ENCODE results near the gene MACROD2. TPM values are rescaled to one million over a fixed set of nuclear protein-coding genes. Genes with fewer than 3 reads are reported as not detected.

Gene MACROD2
- total RNA-seq, 1 experiment from 2014 or later = 3.7 TPM

GRCh38 chr20:15949391-15949790 lies 1954.1 kb downstream of the MACROD2 start:
- H3K79me2 ChIP-seq (ENCODE audit: insufficient read depth, low read length) = no peaks in the 10 kb centered on the region
- BruUV-seq (replicated peaks) = no TSS peak
- no peaks in the 10 kb centered on the region for H4K20me1 ChIP-seq (ENCODE audit: insufficient read depth)
- ChIA-PET RAD21 (ENCODE audit: low non-redundant PET in 1 of 2, low total read pairs in 2 of 2, uncharacterized antibody in 2 of 2, unreplicated experiment in 2 of 2) (no interaction called here), POLR2A (no interaction called here), CTCF (no interaction called here)
- no peak for TF ChIP-seq MAX (IDR thresholded peaks at IDR 0.05)
- no peak for TF ChIP-seq CEBPB (IDR thresholded peaks at IDR 0.05; ENCODE audit: low read depth)
- TF ChIP-seq POLR2A (IDR thresholded peaks at IDR 0.05; ENCODE audit: borderline replicate concordance, extremely low read depth, insufficient read depth, insufficient read length) = no peak
- TF ChIP-seq RAD21 (IDR thresholded peaks at IDR 0.05; ENCODE audit: low read depth) = no peak
- no peak for TF ChIP-seq SP1 (IDR thresholded peaks at IDR 0.05; ENCODE audit: low read depth)
- no peak for TF ChIP-seq ATF3 (IDR thresholded peaks at IDR 0.05)
- TF ChIP-seq, protein P1, sequence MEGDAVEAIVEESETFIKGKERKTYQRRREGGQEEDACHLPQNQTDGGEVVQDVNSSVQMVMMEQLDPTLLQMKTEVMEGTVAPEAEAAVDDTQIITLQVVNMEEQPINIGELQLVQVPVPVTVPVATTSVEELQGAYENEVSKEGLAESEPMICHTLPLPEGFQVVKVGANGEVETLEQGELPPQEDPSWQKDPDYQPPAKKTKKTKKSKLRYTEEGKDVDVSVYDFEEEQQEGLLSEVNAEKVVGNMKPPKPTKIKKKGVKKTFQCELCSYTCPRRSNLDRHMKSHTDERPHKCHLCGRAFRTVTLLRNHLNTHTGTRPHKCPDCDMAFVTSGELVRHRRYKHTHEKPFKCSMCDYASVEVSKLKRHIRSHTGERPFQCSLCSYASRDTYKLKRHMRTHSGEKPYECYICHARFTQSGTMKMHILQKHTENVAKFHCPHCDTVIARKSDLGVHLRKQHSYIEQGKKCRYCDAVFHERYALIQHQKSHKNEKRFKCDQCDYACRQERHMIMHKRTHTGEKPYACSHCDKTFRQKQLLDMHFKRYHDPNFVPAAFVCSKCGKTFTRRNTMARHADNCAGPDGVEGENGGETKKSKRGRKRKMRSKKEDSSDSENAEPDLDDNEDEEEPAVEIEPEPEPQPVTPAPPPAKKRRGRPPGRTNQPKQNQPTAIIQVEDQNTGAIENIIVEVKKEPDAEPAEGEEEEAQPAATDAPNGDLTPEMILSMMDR (IDR thresholded peaks at IDR 0.05 in 2 of 3, conservative IDR thresholded peaks at IDR 0.05 in 1 of 3; ENCODE audit: borderline replicate concordance in 1 of 3, insufficient read depth in 1 of 3, low read depth in 2 of 3, low read length in 2 of 3) = no peak
- no peak for TF ChIP-seq FOSL1 (IDR thresholded peaks at IDR 0.05; ENCODE audit: low read depth)
- TF ChIP-seq EZH2 (IDR thresholded peaks at IDR 0.05) = no peak
- no peak for TF ChIP-seq REST (IDR thresholded peaks at IDR 0.05; ENCODE audit: low read depth)
- no peak for TF ChIP-seq YY1 (IDR thresholded peaks at IDR 0.05; ENCODE audit: extremely low read depth, insufficient replicate concordance, low read depth, low read length)
- TF ChIP-seq POLR2AphosphoS5 (IDR thresholded peaks at IDR 0.05; ENCODE audit: low read depth, low read length) = no peak
- no peak for TF ChIP-seq ZNF274 (IDR thresholded peaks at IDR 0.05; ENCODE audit: low read depth, low read length)
- no peak for TF ChIP-seq ZBTB33 (IDR thresholded peaks at IDR 0.05; ENCODE audit: extremely low read depth, insufficient replicate concordance, low read length)
- TF ChIP-seq JUND (IDR thresholded peaks at IDR 0.05) = no peak
- TF ChIP-seq EZH2phosphoT487 (IDR thresholded peaks at IDR 0.05; ENCODE audit: borderline replicate concordance) = no peak
- no peak for TF ChIP-seq SIN3A (IDR thresholded peaks at IDR 0.05; ENCODE audit: low read depth)
- no peak for TF ChIP-seq ELF1 (IDR thresholded peaks at IDR 0.05; ENCODE audit: borderline replicate concordance, low read depth)
- H3K4me1 ChIP-seq (ENCODE audit: control insufficient read depth in 1 of 2, insufficient read depth in 2 of 2, low read length in 2 of 2) = no peaks in the 10 kb centered on the region
- H2AFZ ChIP-seq (ENCODE audit: low read depth, low read length, poor library complexity, severe bottlenecking) = no peak overlapping the region
- ATAC-seq (no peak), DNase-seq (ENCODE audit: low read depth, low spot score) (no peak)
- H3K9ac ChIP-seq (ENCODE audit: low read length) = no peak overlapping the region
- no peak overlapping the region for H3K27ac ChIP-seq (ENCODE audit: low read depth, low read length)
- H3K27me3 ChIP-seq (ENCODE audit: insufficient read depth, low read length) = no peaks in the 10 kb centered on the region
- intact Hi-C loops (cut with micrococcal nuclease) = no loop called here
- H3K9me3 ChIP-seq (ENCODE audit: control insufficient read depth in 1 of 2, insufficient read depth in 1 of 2, low read depth in 1 of 2, low read length in 2 of 2) = peaks cover 5 to 15% of the 10 kb centered on the region in 2 experiments; a peak in 2 of 4 replicates
- no peaks in the 10 kb centered on the region for H3K36me3 ChIP-seq (ENCODE audit: control insufficient read depth in 1 of 2, insufficient read depth in 2 of 2, low read length in 2 of 2)
- no peak overlapping the region for H3K4me2 ChIP-seq (ENCODE audit: low read length)
- H3K4me3 ChIP-seq (replicated peaks in 1 of 2; ENCODE audit: low read depth in 1 of 2, low read length in 2 of 2) = no peak overlapping the region
- H3K9me2 ChIP-seq (ENCODE audit: insufficient read depth) = no peaks in the 10 kb centered on the region

Data from HCT116 (cell line).